Stomach (tissue), 4 donors: ENCODE data around the gene EEIG1.

Experiments
- EP300 ChIP-seq: sonication (generic); formaldehyde crosslinking; IDR thresholded peaks from one replicate; pipeline ENCODE4 v1.6.1; 2017; ENCODE audit warnings: antibody characterized with exemption
- TF ChIP-seq, protein P1 (sequence below), 7 experiments: fragments of 450-650 bp in 4 of 7; fragments of 200-600 bp in 3 of 7; sonication (generic) in 3 of 7; IDR thresholded peaks; one replicate each; pipeline ENCODE4 v1.5.1; 2016 to 2019; ENCODE audit warnings: antibody characterized with exemption in 7 of 7, control low read depth in 2 of 7, mild to moderate bottlenecking in 1 of 7

DNA sequence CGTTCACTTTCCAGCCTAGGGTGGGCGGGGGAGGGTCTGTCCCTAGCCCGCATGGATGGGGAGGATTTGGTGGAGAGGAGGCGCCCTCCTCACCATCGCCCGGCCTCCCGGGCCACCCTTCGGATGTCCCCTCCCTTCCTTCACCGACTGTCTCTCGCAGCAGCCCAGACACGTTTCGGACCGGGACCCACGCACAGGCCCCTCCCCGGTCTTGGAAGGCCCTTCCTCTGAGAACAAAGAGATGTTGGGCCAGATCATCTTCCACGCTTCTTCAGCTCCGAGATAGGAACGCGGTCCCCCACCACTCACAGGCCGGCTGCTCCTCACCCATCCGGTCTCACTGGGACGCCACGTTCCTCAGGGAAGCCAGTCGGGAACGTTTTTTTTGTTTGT, 42.5 kb downstream of the EEIG1 start:
- TF ChIP-seq, protein P1, sequence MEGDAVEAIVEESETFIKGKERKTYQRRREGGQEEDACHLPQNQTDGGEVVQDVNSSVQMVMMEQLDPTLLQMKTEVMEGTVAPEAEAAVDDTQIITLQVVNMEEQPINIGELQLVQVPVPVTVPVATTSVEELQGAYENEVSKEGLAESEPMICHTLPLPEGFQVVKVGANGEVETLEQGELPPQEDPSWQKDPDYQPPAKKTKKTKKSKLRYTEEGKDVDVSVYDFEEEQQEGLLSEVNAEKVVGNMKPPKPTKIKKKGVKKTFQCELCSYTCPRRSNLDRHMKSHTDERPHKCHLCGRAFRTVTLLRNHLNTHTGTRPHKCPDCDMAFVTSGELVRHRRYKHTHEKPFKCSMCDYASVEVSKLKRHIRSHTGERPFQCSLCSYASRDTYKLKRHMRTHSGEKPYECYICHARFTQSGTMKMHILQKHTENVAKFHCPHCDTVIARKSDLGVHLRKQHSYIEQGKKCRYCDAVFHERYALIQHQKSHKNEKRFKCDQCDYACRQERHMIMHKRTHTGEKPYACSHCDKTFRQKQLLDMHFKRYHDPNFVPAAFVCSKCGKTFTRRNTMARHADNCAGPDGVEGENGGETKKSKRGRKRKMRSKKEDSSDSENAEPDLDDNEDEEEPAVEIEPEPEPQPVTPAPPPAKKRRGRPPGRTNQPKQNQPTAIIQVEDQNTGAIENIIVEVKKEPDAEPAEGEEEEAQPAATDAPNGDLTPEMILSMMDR (IDR thresholded peaks at IDR 0.05), result no peak
- TF ChIP-seq EP300, result no peak
